IMR-90 (cell line): ENCODE measurements around the gene MRPL21. TPM values are rescaled to one million over a fixed set of nuclear protein-coding genes. Genes with fewer than 3 reads are reported as not detected.

Experiments
- ATAC-seq: fragments of 200-7000 bp; cut with Tn5 transposase; 2 replicates; pipeline ENCODE4 v1.9.1; 2020; ENCODE audit warnings: low read depth, mild to moderate bottlenecking, moderate library complexity
- BruUV-seq: library from RNA; stranded (reverse); fragments of 400-500 nt; replicated peaks from 2 replicates; lab custom pipeline; 2021; lab: Mats Ljungman, UMichigan
- CTCF ChIA-PET: fragments of 300-600 bp; formaldehyde crosslinking; extraction: SDS; loops from one replicate; lab custom pipeline; 2021; ENCODE audit warnings: antibody characterized with exemption; lab: Yijun Ruan, JAX
- POLR2A ChIA-PET: fragments of 300-600 bp; sonication (Branson Sonifier 250); formaldehyde crosslinking; loops from one replicate; lab custom pipeline; 2022; ENCODE audit warnings: antibody characterized with exemption; ENCODE audit not compliant: unreplicated experiment; lab: Charles Lee
- DNase-seq: peaks from one replicate; pipeline ENCODE4 v3.0.0; 2013
- H2AFZ ChIP-seq: replicated peaks from 2 replicates; pipeline ENCODE3; 2013; ENCODE audit warnings: low read length, mild to moderate bottlenecking; ENCODE audit not compliant: poor library complexity
- H2AK5ac ChIP-seq: 2 replicates; pipeline ENCODE4 v1.6.1; 2013; ENCODE audit warnings: low read depth, low read length, inconsistent platforms
- H2AK9ac ChIP-seq: replicated peaks from 2 replicates; pipeline ENCODE3; 2013; ENCODE audit warnings: mild to moderate bottlenecking, low read depth, low read length, moderate library complexity; ENCODE audit not compliant: poor library complexity
- H2BK120ac ChIP-seq: 2 replicates; pipeline ENCODE4 v1.6.1; 2013; ENCODE audit warnings: low read depth, low read length, inconsistent platforms
- H2BK15ac ChIP-seq: 3 replicates; pipeline ENCODE4 v1.6.1; 2013; ENCODE audit warnings: low read depth, low read length, inconsistent platforms
- H2BK20ac ChIP-seq: 2 replicates; pipeline ENCODE4 v1.6.1; 2013; ENCODE audit warnings: low read depth, mild to moderate bottlenecking, inconsistent platforms, low read length, moderate library complexity
- H2BK5ac ChIP-seq: 2 replicates; pipeline ENCODE4 v1.6.1; 2013; ENCODE audit warnings: mild to moderate bottlenecking, low read depth, low read length, inconsistent platforms; ENCODE audit not compliant: poor library complexity, severe bottlenecking
- H3K14ac ChIP-seq: replicated peaks from 2 replicates; pipeline ENCODE4 v1.6.1; 2013; ENCODE audit warnings: low read depth, low read length, inconsistent platforms
- H3K18ac ChIP-seq: 2 replicates; pipeline ENCODE4 v1.6.1; 2013; ENCODE audit warnings: low read depth, low read length, control low read depth
- H3K23ac ChIP-seq: 2 replicates; pipeline ENCODE4 v1.6.1; 2013; ENCODE audit warnings: low read depth, low read length, inconsistent platforms
- H3K27ac ChIP-seq: 2 replicates; pipeline ENCODE4 v1.5.1; 2013; ENCODE audit warnings: mild to moderate bottlenecking, control low read depth, low read length; ENCODE audit not compliant: insufficient read depth
- H3K27me3 ChIP-seq: 2 replicates; pipeline ENCODE4 v1.6.1; 2013; ENCODE audit warnings: low read length; ENCODE audit not compliant: control insufficient read depth, insufficient read depth
- H3K36me3 ChIP-seq: 2 replicates; pipeline ENCODE4 v1.6.1; 2013; ENCODE audit warnings: low read length, mixed read lengths; ENCODE audit not compliant: control insufficient read depth, insufficient read depth
- H3K4ac ChIP-seq: 2 replicates; pipeline ENCODE4 v1.6.1; 2013; ENCODE audit warnings: low read depth, low read length, inconsistent platforms
- H3K4me1 ChIP-seq: 2 replicates; pipeline ENCODE4 v1.6.1; 2013; ENCODE audit warnings: low read length, mixed read lengths; ENCODE audit not compliant: control insufficient read depth, insufficient read depth
- H3K4me2 ChIP-seq: 2 replicates; pipeline ENCODE4 v1.6.1; 2013; ENCODE audit warnings: low read depth, mild to moderate bottlenecking, control low read depth, low read length, moderate library complexity
- H3K4me3 ChIP-seq: 2 replicates; pipeline ENCODE4 v1.5.1; 2013; ENCODE audit warnings: low read depth, mild to moderate bottlenecking, control low read depth, low read length, moderate library complexity; ENCODE audit not compliant: insufficient read depth
- H3K56ac ChIP-seq: 2 replicates; pipeline ENCODE4 v1.6.1; 2013; ENCODE audit warnings: low read length, inconsistent platforms; ENCODE audit not compliant: insufficient read depth; ENCODE audit errors: extremely low read depth
- H3K79me1 ChIP-seq, 2 experiments: 2 replicates each; pipeline ENCODE4 v1.6.1; 2013; ENCODE audit warnings: low read length in 2 of 2, inconsistent platforms in 1 of 2, low read depth in 1 of 2
- H3K9ac ChIP-seq: 2 replicates; pipeline ENCODE4 v1.6.1; 2013; ENCODE audit warnings: low read depth, low read length, control low read depth
- H3K9me1 ChIP-seq: 2 replicates; pipeline ENCODE4 v1.6.1; 2013; ENCODE audit warnings: low read length, inconsistent platforms; ENCODE audit not compliant: insufficient read depth
- H3K9me3 ChIP-seq: 2 replicates; pipeline ENCODE4 v1.6.1; 2013; ENCODE audit warnings: low read length; ENCODE audit not compliant: control insufficient read depth, insufficient read depth
- H4K20me1 ChIP-seq: 2 replicates; pipeline ENCODE4 v1.6.1; 2013; ENCODE audit warnings: low read length, inconsistent platforms; ENCODE audit not compliant: insufficient read depth
- H4K5ac ChIP-seq: 2 replicates; pipeline ENCODE4 v1.6.1; 2013; ENCODE audit warnings: mild to moderate bottlenecking, low read depth, low read length, control low read depth
- H4K8ac ChIP-seq, 2 experiments: 2 replicates each; pipeline ENCODE4 v1.6.1; 2013; ENCODE audit warnings: low read depth in 2 of 2, low read length in 2 of 2, control low read depth in 1 of 2, inconsistent platforms in 1 of 2
- H4K91ac ChIP-seq: 2 replicates; pipeline ENCODE4 v1.6.1; 2013; ENCODE audit warnings: low read depth, low read length, inconsistent platforms; ENCODE audit not compliant: insufficient read depth
- CEBPB ChIP-seq: IDR thresholded peaks from 2 replicates; pipeline ENCODE4 v1.6.1; 2012; ENCODE audit warnings: low read depth, low read length, improper control_type of control experiment
- CHD1 ChIP-seq: IDR thresholded peaks from 2 replicates; pipeline ENCODE4 v1.6.1; 2012; ENCODE audit warnings: low read depth, low read length, improper control_type of control experiment
- CTCF ChIP-seq: conservative IDR thresholded peaks from 2 replicates; pipeline ENCODE4 v1.5.1; 2012; ENCODE audit warnings: mild to moderate bottlenecking, low read depth, low read length, improper control_type of control experiment
- MAZ ChIP-seq: IDR thresholded peaks from 2 replicates; pipeline ENCODE4 v1.6.1; 2012; ENCODE audit warnings: low read depth, mild to moderate bottlenecking, low read length, improper control_type of control experiment, moderate library complexity, borderline replicate concordance
- NFE2L2 ChIP-seq: fragments of 150-350 bp; IDR thresholded peaks from 2 replicates; pipeline ENCODE4 v1.6.1; 2016; ENCODE audit warnings: low read depth, mild to moderate bottlenecking, low read length
- RAD21 ChIP-seq: IDR thresholded peaks from 2 replicates; pipeline ENCODE4 v1.6.1; 2012; ENCODE audit warnings: low read length, improper control_type of control experiment
- RCOR1 ChIP-seq: IDR thresholded peaks from 2 replicates; pipeline ENCODE4 v1.6.1; 2012; ENCODE audit warnings: mild to moderate bottlenecking, low read length, improper control_type of control experiment; ENCODE audit not compliant: insufficient replicate concordance
- RFX5 ChIP-seq: IDR thresholded peaks from 2 replicates; pipeline ENCODE4 v1.8.0; 2012; ENCODE audit warnings: low read depth, mild to moderate bottlenecking, low read length, moderate library complexity
- SMC3 ChIP-seq: fragments of 150-350 bp; IDR thresholded peaks from 2 replicates; pipeline ENCODE4 v1.6.1; 2016; ENCODE audit warnings: low read depth, mild to moderate bottlenecking, antibody characterized with exemption, low read length, moderate library complexity
- WGBS, 2 experiments: methylation state at CpG; one replicate each; pipeline versions ENCODE4 v1.1.5 to v1.1.7; 2013; ENCODE audit warnings: missing lambda C conversion rate in 2 of 2; ENCODE audit not compliant: insufficient read length in 1 of 2; ENCODE audit errors: extremely low coverage in 2 of 2; 5-methylcytosine and 5-hydroxymethylcytosine counted together
- dilution Hi-C: fragments of 300-500 bp; cut with HindIII; formaldehyde crosslinking; loops from one replicate; pipeline ENCODE4 v1.14.3; 2018; ENCODE audit warnings: low sequenced_read_pairs; ENCODE audit not compliant: unreplicated experiment
- in situ Hi-C: fragments of 300-500 bp; cut with MboI; formaldehyde crosslinking; loops from 3 replicates; pipeline ENCODE4 v1.14.3; 2019; ENCODE audit warnings: low sequenced_read_pairs, inconsistent platforms, mixed read lengths
- intact Hi-C: fragments of 100-400 bp; cut with micrococcal nuclease; formaldehyde crosslinking; loops from 2 replicates; pipeline ENCODE4 v1.10.0; 2022
- polyA plus RNA-seq, 3 experiments: library from polyadenylated mRNA; depleted of rRNA; stranded (reverse); fragments of >200 nt; gene quantifications; 2 replicates each; pipeline ENCODE4 v1.2.3, GENCODE V29; 2012; ENCODE audit warnings: low replicate concordance in 1 of 3
- total RNA-seq: library from RNA; depleted of rRNA; stranded (reverse); fragments of >200 nt; gene quantifications from 2 replicates; pipeline ENCODE4 v1.2.3, GENCODE V29; 2012

MRPL21 gene
- total and polyA plus RNA-seq, 2 of the 4 experiments (the other 2 are of a cell fraction), result 19.2 to 26.3 TPM

- no peak for DNase-seq
- Histone ChIP-seq H3K79me1 (peaks cover 11 to 17% of the 10 kb centered on the region in 2 experiments), H3K4me2 (no peak overlapping the region), H3K14ac (no peak overlapping the region), H3K9me3 (no peaks in the 10 kb centered on the region), H3K9ac (no peak overlapping the region), H3K27ac (no peak overlapping the region), H3K18ac (no peak overlapping the region), H3K4me3 (no peak overlapping the region), H3K23ac (no peak overlapping the region), H3K4ac (no peak overlapping the region), H2BK5ac (no peak overlapping the region), H3K56ac (no peak overlapping the region), H2AK9ac (peak overlapping the region; percentile 13), H3K9me1 (no peaks in the 10 kb centered on the region), H2BK20ac (no peak overlapping the region), H3K36me3 (peaks cover 60% of the 10 kb centered on the region), H4K8ac (no peak overlapping the region), H2BK120ac (no peak overlapping the region), H2AFZ (no peak overlapping the region), H4K91ac (no peak overlapping the region), H2BK15ac (no peak overlapping the region), H3K27me3 (no peaks in the 10 kb centered on the region), H2AK5ac (no peak overlapping the region), H4K5ac (no peak overlapping the region), H3K4me1 (0 out of 2 replicates have a peak, but pooled peaks cover 3% of the 10 kb centered on the region), H4K20me1 (no peaks in the 10 kb centered on the region)
- 99% methylated on average over 12 of the region's 16 CpGs; no CpG with 5 or more reads in 1 of the 2 experiments for WGBS, 2 experiments
- in situ Hi-C loops (no loop called here), intact Hi-C loops (no loop called here), dilution Hi-C loops (no loop called here)
- ChIA-PET POLR2A (no interaction called here), CTCF (no interaction called here)
- ATAC-seq, result no peak
- no TSS peak for BruUV-seq
- TF ChIP-seq RAD21 (no peak), MAZ (no peak), CTCF (no peak), SMC3 (no peak), RFX5 (no peak), RCOR1 (no peak), CHD1 (no peak), CEBPB (no peak), NFE2L2 (no peak)
Observed at GRCh38 chr11:68911731-68912130, 8.1 kb upstream of the MRPL21 start.
